HG03439 (cell line): ENCODE measurements around the gene NXF3.
"Not testable (repeated sequence)": the region's sequence is repeated elsewhere in the genome, so short reads cannot be mapped to it uniquely, and the experiment has no call there.

Experiments used
- ATAC-seq: cut with Tn5 transposase; IDR thresholded peaks from one replicate; pipeline ENCODE4 v1.9.1; 2021; ENCODE audit warnings: mild to moderate bottlenecking, moderate library complexity; ENCODE audit not compliant: unreplicated experiment

NXF3 gene

GRCh38 chrX:103092942-103093341 is at the start of gene NXF3:
TSS of gene NXF3 (minus strand) at chrX:103093143. CDS start at chrX:103093023, 120 bp downstream.
- ATAC-seq = no peak

GRCh38 chrX:103136528-103136927 is 43.6 kb upstream of the NXF3 start:
- not testable (repeated sequence) for ATAC-seq

- ATAC-seq = no peak
Observed at GRCh38 chrX:103124284-103124683, 31.3 kb upstream of the NXF3 start.

- no peak for ATAC-seq
Observed at GRCh38 chrX:103120748-103121147, 27.8 kb upstream of the NXF3 start.

- not testable (repeated sequence) for ATAC-seq
Observed at GRCh38 chrX:103116970-103117369, 24.0 kb upstream of the NXF3 start.

GRCh38 chrX:103109497-103109896 is 16.6 kb upstream of the NXF3 start:
- ATAC-seq = not testable (repeated sequence)

GRCh38 chrX:103107836-103108235 is 14.9 kb upstream of the NXF3 start:
- no peak for ATAC-seq

GRCh38 chrX:103107227-103107737 is 14.3 kb upstream of the NXF3 start:
- ATAC-seq = not testable (repeated sequence)

- not testable (repeated sequence) for ATAC-seq
Observed at GRCh38 chrX:103104370-103104769, 11.4 kb upstream of the NXF3 start.

GRCh38 chrX:103103866-103104265 is 10.9 kb upstream of the NXF3 start:
- ATAC-seq = not testable (repeated sequence)

GRCh38 chrX:103101299-103102042 is 8.5 kb upstream of the NXF3 start:
- no peak for ATAC-seq

- no peak for ATAC-seq
Observed at GRCh38 chrX:103100484-103100883, 7.5 kb upstream of the NXF3 start.

- ATAC-seq = no peak
Observed at GRCh38 chrX:103099691-103100090, 6.7 kb upstream of the NXF3 start.

- ATAC-seq = no peak
Observed at GRCh38 chrX:103098488-103098887, 5.5 kb upstream of the NXF3 start.

- no peak for ATAC-seq
Observed at GRCh38 chrX:103081051-103081450, 11.9 kb downstream of the NXF3 start.

- no peak for ATAC-seq
Observed at GRCh38 chrX:103073467-103073866, 19.5 kb downstream of the NXF3 start.

GRCh38 chrX:103066606-103067005 is 26.3 kb downstream of the NXF3 start:
- ATAC-seq = no peak

GRCh38 chrX:103063918-103064434 is 29.0 kb downstream of the NXF3 start, which contains the start of gene BEX1:
TSS of gene BEX1 (minus strand) at chrX:103064171. CDS start at chrX:103063274, 897 bp downstream.
- no peak for ATAC-seq

- no peak for ATAC-seq
Observed at GRCh38 chrX:103063191-103063845, 29.6 kb downstream of the NXF3 start.

- ATAC-seq = no peak
Observed at GRCh38 chrX:103061486-103061885, 31.5 kb downstream of the NXF3 start.

GRCh38 chrX:103056902-103057301 is 36.0 kb downstream of the NXF3 start:
- no peak for ATAC-seq

- ATAC-seq = no peak
Observed at GRCh38 chrX:103052625-103053024, 40.3 kb downstream of the NXF3 start.
